ENCODE results near the gene IGSF21.

Gene IGSF21

GRCh38 chr1:18132022-18132710, 24.6 kb downstream of the IGSF21 start:
- Histone ChIP-seq H3K36me3 (replicated peaks; ENCODE audit: low read depth, low read length) (no peaks in the 10 kb centered on the region), H3K4me2 (ENCODE audit: low read length) (no peak overlapping the region), H3K4me1 (ENCODE audit: low read length) (no peaks in the 10 kb centered on the region), H3K27me3 (ENCODE audit: low read depth, low read length) (no peaks in the 10 kb centered on the region), H3K27ac (ENCODE audit: low read length) (no peak overlapping the region), H3K9me3 (ENCODE audit: insufficient read depth, low read length) (no peaks in the 10 kb centered on the region), H3K9ac (ENCODE audit: low read length) (no peak overlapping the region), H3K4me3 (ENCODE audit: low read length) (no peak overlapping the region), H4K20me1 (ENCODE audit: insufficient read depth, low read length) (no peaks in the 10 kb centered on the region), H3K79me2 (ENCODE audit: low read length) (no peaks in the 10 kb centered on the region), H2AFZ (ENCODE audit: low read depth, low read length) (no peak overlapping the region)
- no peak for TF ChIP-seq EZH2phosphoT487 (IDR thresholded peaks at IDR 0.05; ENCODE audit: low read depth)
- no peak for TF ChIP-seq CTCF (IDR thresholded peaks at IDR 0.05; ENCODE audit: low read depth, low read length)

- no peaks in the 10 kb centered on the region for H3K79me2 ChIP-seq (ENCODE audit: low read length)
- H3K4me3 ChIP-seq (ENCODE audit: low read length) = no peak overlapping the region
- no peaks in the 10 kb centered on the region for H3K27me3 ChIP-seq (ENCODE audit: low read depth, low read length)
- no peak overlapping the region for H3K27ac ChIP-seq (ENCODE audit: low read length)
- no peaks in the 10 kb centered on the region for H3K4me1 ChIP-seq (ENCODE audit: low read length)
- H3K4me2 ChIP-seq (ENCODE audit: low read length) = no peak overlapping the region
- TF ChIP-seq CTCF (IDR thresholded peaks at IDR 0.05; ENCODE audit: low read depth, low read length) (no peak), EZH2phosphoT487 (IDR thresholded peaks at IDR 0.05; ENCODE audit: low read depth) (no peak)
- H3K9ac ChIP-seq (ENCODE audit: low read length) = no peak overlapping the region
- no peaks in the 10 kb centered on the region for H3K9me3 ChIP-seq (ENCODE audit: insufficient read depth, low read length)
- no peaks in the 10 kb centered on the region for H4K20me1 ChIP-seq (ENCODE audit: insufficient read depth, low read length)
- H3K36me3 ChIP-seq (replicated peaks; ENCODE audit: low read depth, low read length) = no peaks in the 10 kb centered on the region
- no peak overlapping the region for H2AFZ ChIP-seq (ENCODE audit: low read depth, low read length)
Measured at GRCh38 chr1:18132711-18133541, 25.3 kb downstream of the IGSF21 start.

GRCh38 chr1:18134324-18135046, 26.9 kb downstream of the IGSF21 start:
- no peak overlapping the region for H3K27ac ChIP-seq (ENCODE audit: low read length)
- no peaks in the 10 kb centered on the region for H4K20me1 ChIP-seq (ENCODE audit: insufficient read depth, low read length)
- H3K27me3 ChIP-seq (ENCODE audit: low read depth, low read length) = no peaks in the 10 kb centered on the region
- TF ChIP-seq CTCF (IDR thresholded peaks at IDR 0.05; ENCODE audit: low read depth, low read length) (no peak), EZH2phosphoT487 (IDR thresholded peaks at IDR 0.05; ENCODE audit: low read depth) (no peak)
- H3K36me3 ChIP-seq (replicated peaks; ENCODE audit: low read depth, low read length) = no peaks in the 10 kb centered on the region
- H3K4me1 ChIP-seq (ENCODE audit: low read length) = no peaks in the 10 kb centered on the region
- H3K9me3 ChIP-seq (ENCODE audit: insufficient read depth, low read length) = no peaks in the 10 kb centered on the region
- H3K4me2 ChIP-seq (ENCODE audit: low read length) = no peak overlapping the region
- no peak overlapping the region for H2AFZ ChIP-seq (ENCODE audit: low read depth, low read length)
- H3K4me3 ChIP-seq (ENCODE audit: low read length) = no peak overlapping the region
- no peak overlapping the region for H3K9ac ChIP-seq (ENCODE audit: low read length)
- H3K79me2 ChIP-seq (ENCODE audit: low read length) = no peaks in the 10 kb centered on the region

All from OCI-LY3 (cell line).